A673 (cell line): ENCODE measurements around the gene KLHDC3. TPM values are rescaled to one million over a fixed set of nuclear protein-coding genes. Genes with fewer than 3 reads are reported as not detected.

Experiments
- BruUV-seq: library from RNA; stranded (reverse); fragments of 400-500 nt; replicated peaks from 2 replicates; lab custom pipeline; 2021; lab: Mats Ljungman, UMichigan
- CTCF ChIA-PET: fragments of 300-600 bp; sonication (Branson Sonifier 250); formaldehyde crosslinking; loops from one replicate; lab custom pipeline; 2022; ENCODE audit warnings: antibody characterized with exemption; lab: Charles Lee
- POLR2A ChIA-PET: fragments of 300-600 bp; sonication (Branson Sonifier 250); formaldehyde crosslinking; loops from one replicate; lab custom pipeline; 2022; ENCODE audit warnings: antibody characterized with exemption; ENCODE audit not compliant: low non-redundant PET; lab: Charles Lee
- DNase-seq: peaks from one replicate; pipeline ENCODE4 v3.0.0-alpha.2; 2015; ENCODE audit warnings: low spot score
- H3K27ac ChIP-seq: fragments of 200-600 bp; sonication (generic); 2 replicates; pipeline ENCODE4 v1.5.1; 2016; ENCODE audit warnings: mixed run types, low read depth, mild to moderate bottlenecking, mixed read lengths, antibody characterized with exemption, low read length; ENCODE audit not compliant: poor library complexity, severe bottlenecking
- H3K27me3 ChIP-seq: fragments of 200-600 bp; sonication (generic); replicated peaks from 2 replicates; pipeline ENCODE4 v1.6.1; 2017; ENCODE audit warnings: mixed run types, low read depth, mild to moderate bottlenecking, mixed read lengths, antibody characterized with exemption, low read length; ENCODE audit not compliant: insufficient read depth, poor library complexity
- H3K36me3 ChIP-seq: fragments of 200-600 bp; sonication (generic); 2 replicates; pipeline ENCODE4 v1.6.1; 2016; ENCODE audit warnings: mixed run types, mild to moderate bottlenecking, mixed read lengths, antibody characterized with exemption, low read length; ENCODE audit not compliant: insufficient read depth, poor library complexity, severe bottlenecking
- H3K4me1 ChIP-seq: fragments of 200-600 bp; sonication (generic); 2 replicates; pipeline ENCODE4 v1.6.1; 2017; ENCODE audit warnings: mixed run types, mild to moderate bottlenecking, mixed read lengths, antibody characterized with exemption, low read length; ENCODE audit not compliant: insufficient read depth, poor library complexity, severe bottlenecking
- H3K4me3 ChIP-seq: fragments of 200-600 bp; sonication (generic); 2 replicates; pipeline ENCODE4 v1.5.1; 2016; ENCODE audit warnings: low read depth, mixed run types, mild to moderate bottlenecking, mixed read lengths, low read length; ENCODE audit not compliant: poor library complexity, severe bottlenecking
- H3K9me3 ChIP-seq: fragments of 200-600 bp; sonication (generic); 2 replicates; pipeline ENCODE4 v1.6.1; 2016; ENCODE audit warnings: mixed run types, low read depth, mild to moderate bottlenecking, mixed read lengths, antibody characterized with exemption, low read length; ENCODE audit not compliant: poor library complexity, severe bottlenecking
- CTCF ChIP-seq: fragments of 300-800, 200-600 bp; sonication (generic); conservative IDR thresholded peaks from 2 replicates; pipeline ENCODE4 v1.5.1; 2017; ENCODE audit warnings: low read depth, mild to moderate bottlenecking, antibody characterized with exemption, low read length, moderate library complexity, mixed read lengths
- EZH2 ChIP-seq: fragments of 200-600 bp; sonication (generic); IDR thresholded peaks from 2 replicates; pipeline ENCODE4 v1.6.1; 2017; ENCODE audit warnings: borderline replicate concordance, low read depth, mild to moderate bottlenecking, mixed read lengths, antibody characterized with exemption, low read length; ENCODE audit not compliant: poor library complexity, severe bottlenecking
- intact Hi-C: fragments of 100-400 bp; cut with micrococcal nuclease; formaldehyde crosslinking; loops from one replicate; pipeline ENCODE4 v1.10.0; 2022; ENCODE audit not compliant: unreplicated experiment
- total RNA-seq: library from RNA; stranded (reverse); gene quantifications from 2 replicates; pipeline ENCODE4 v1.2.3, GENCODE V29; 2021

The KLHDC3 gene
- total RNA-seq, 1 experiment from 2014 or later: 90.1 TPM

- H3K36me3 ChIP-seq: peaks cover 64% of the 10 kb centered on the region
- BruUV-seq: no TSS peak
- DNase-seq: no peak
Observed at GRCh38 chr6:43045371-43045930, 31.4 kb downstream of the KLHDC3 start.

GRCh38 chr6:43047998-43048397 lies 33.9 kb downstream of the KLHDC3 start:
- no peak for DNase-seq
- H3K36me3 ChIP-seq: peaks cover 66% of the 10 kb centered on the region
- intact Hi-C loops: no loop called here
- H3K4me3 ChIP-seq: no peak overlapping the region
- POLR2A ChIA-PET: no interaction called here
- BruUV-seq: no TSS peak
- TF ChIP-seq CTCF (no peak), EZH2 (no peak)
- H3K27me3 ChIP-seq: no peaks in the 10 kb centered on the region
- no peaks in the 10 kb centered on the region for H3K9me3 ChIP-seq
- no peak overlapping the region for H3K27ac ChIP-seq
- peaks cover 19% of the 10 kb centered on the region for H3K4me1 ChIP-seq
- CTCF ChIA-PET: no interaction called here

More at GRCh38 chr6:43045371-43045930, 31.4 kb downstream of the KLHDC3 start:
- no peaks in the 10 kb centered on the region for H3K27me3 ChIP-seq
- POLR2A ChIA-PET: interaction anchor here (0.8 kb wide), 1 partner anchor 14 kb away, joined by 3 read pairs; the partner anchor contains the start of genes KLC4 and MRPL2
- no peak overlapping the region for H3K27ac ChIP-seq
- H3K4me1 ChIP-seq: no peaks in the 10 kb centered on the region
- TF ChIP-seq CTCF: no peak
- no peak for TF ChIP-seq EZH2
- CTCF ChIA-PET: no interaction called here
- H3K9me3 ChIP-seq: no peaks in the 10 kb centered on the region
- H3K4me3 ChIP-seq: no peak overlapping the region
- intact Hi-C loops: no loop called here

- Histone ChIP-seq H3K4me1 (peaks cover 24% of the 10 kb centered on the region), H3K4me3 (no peak overlapping the region), H3K27ac (no peak overlapping the region), H3K27me3 (no peaks in the 10 kb centered on the region), H3K9me3 (no peaks in the 10 kb centered on the region), H3K36me3 (peaks cover 51% of the 10 kb centered on the region)
- CTCF ChIA-PET: no interaction called here
- no TSS peak for BruUV-seq
- intact Hi-C loops: no loop called here
- POLR2A ChIA-PET: no interaction called here
- no peak for DNase-seq
- TF ChIP-seq EZH2 (no peak), CTCF (no peak)
Observed at GRCh38 chr6:43050981-43051380, 36.9 kb downstream of the KLHDC3 start.
